ENCODE measurements around the gene HYAL3. TPM values are rescaled to one million over a fixed set of nuclear protein-coding genes. Genes with fewer than 3 reads are reported as not detected.
"Not testable (repeated sequence)": the region's sequence is repeated elsewhere in the genome, so short reads cannot be mapped to it uniquely, and the experiment has no call there.

The HYAL3 gene
- total RNA-seq, 2 experiments from 2014 or later: 13.0 to 14.3 TPM

DNA sequence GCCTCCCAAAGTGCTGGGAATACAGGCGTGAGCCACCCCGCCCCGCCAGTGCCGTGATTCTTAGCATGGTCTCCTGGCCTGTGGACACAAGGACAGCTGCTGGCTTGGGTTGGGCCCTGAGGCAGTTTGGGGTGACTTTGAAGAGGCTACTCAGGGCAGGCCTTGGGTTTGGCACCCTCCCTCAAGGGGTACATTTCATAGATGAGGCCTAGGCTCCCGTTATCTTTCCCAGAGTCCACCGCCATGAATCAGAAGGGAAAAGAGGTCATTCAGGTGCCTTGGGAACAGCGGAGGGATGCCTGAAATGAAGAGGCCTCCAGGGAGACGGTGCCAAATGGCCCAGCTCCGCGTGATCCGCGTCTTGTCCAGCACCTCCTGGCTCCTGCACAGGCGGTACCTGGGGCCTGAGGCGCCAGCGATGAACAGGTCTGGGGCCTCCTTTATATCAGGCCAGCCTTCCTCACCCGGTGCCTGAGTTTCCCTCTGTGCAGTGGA is 53.9 kb downstream of the HYAL3 start:
- CTCF ChIA-PET: interaction anchor here (1.2 to 6.3 kb wide), 4 partner anchors 15 to 83 kb away, joined by 4 to 78 read pairs (median 20); partner anchors contain the start of gene TUSC2
- ATAC-seq: no peak

DNA sequence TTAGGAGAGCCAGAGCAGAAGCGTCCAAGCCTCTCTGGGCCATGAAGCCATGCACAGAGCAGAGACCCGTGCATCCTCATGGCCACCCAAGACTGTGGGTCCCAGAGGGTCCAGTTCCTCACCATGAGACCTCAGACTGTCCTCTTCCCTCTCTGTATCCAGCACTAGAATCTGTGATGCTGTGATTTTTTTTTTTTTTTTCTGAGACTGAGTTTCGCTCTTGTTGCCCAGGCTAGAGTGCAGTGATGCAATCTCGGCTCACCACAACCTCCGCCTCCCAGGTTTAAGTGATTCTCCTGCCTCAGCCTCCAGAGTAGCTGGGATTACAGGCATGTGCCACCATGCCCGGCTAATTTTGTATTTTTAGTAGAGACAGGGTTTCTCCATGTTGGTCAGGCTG is 54.4 kb downstream of the HYAL3 start:
- H3K27me3 Mint-ChIP-seq; DNase-seq; H3K9me3 Mint-ChIP-seq (ENCODE audit: low read depth); ATAC-seq: not testable (repeated sequence)
- peaks cover 80% of the 10 kb centered on the region for H3K4me1 Mint-ChIP-seq
- CTCF ChIA-PET: interaction anchor here (1.0 to 6.3 kb wide), 4 partner anchors 9 to 27 kb away, joined by 3 to 78 read pairs (median 18); partner anchors contain the start of gene GNAI2
- H3K4me3 Mint-ChIP-seq: peak overlapping the region; percentile 68
- H3K36me3 Mint-ChIP-seq: peaks cover 28% of the 10 kb centered on the region
- peak overlapping the region; percentile 79 for H3K27ac Mint-ChIP-seq

More for the DNA sequence above, 53.9 kb downstream of the HYAL3 start:
- no peaks in the 10 kb centered on the region for H3K9me3 Mint-ChIP-seq (ENCODE audit: low read depth)
- H3K36me3 Mint-ChIP-seq: peaks cover 25% of the 10 kb centered on the region
- H3K4me1 Mint-ChIP-seq: peaks cover 80% of the 10 kb centered on the region
- H3K27me3 Mint-ChIP-seq: no peaks in the 10 kb centered on the region
- H3K4me3 Mint-ChIP-seq: peak overlapping the region; percentile 68
- no peak for DNase-seq
- peak overlapping the region; percentile 91 for H3K27ac Mint-ChIP-seq

DNA sequence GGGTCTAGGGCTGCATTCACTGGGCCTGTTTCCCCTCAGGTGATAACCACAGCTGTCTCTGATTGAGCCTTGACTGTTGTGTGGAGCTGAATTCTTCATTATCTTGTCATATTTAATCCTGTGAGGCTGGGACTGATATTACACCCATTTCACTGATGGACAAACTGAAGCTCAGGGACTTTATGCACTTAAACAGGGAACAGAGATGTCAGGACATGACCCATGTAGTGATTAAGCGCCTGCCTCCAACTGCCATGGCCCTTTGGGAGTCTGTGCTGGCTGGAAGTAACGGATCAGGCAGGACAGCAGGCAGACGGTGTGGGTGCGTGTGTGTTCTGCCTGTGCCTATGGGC is 55.7 kb downstream of the HYAL3 start:
- H3K9me3 Mint-ChIP-seq (ENCODE audit: low read depth): no peaks in the 10 kb centered on the region
- peaks cover 32% of the 10 kb centered on the region for H3K36me3 Mint-ChIP-seq
- no peaks in the 10 kb centered on the region for H3K27me3 Mint-ChIP-seq
- peak overlapping the region; percentile 69 for H3K4me3 Mint-ChIP-seq
- ATAC-seq: no peak
- peaks cover 86% of the 10 kb centered on the region for H3K4me1 Mint-ChIP-seq
- CTCF ChIA-PET: interaction anchor here (0.6 to 6.3 kb wide), 12 partner anchors 9 to 92 kb away, joined by 3 to 78 read pairs (median 4); no protein-coding TSS in a partner anchor
- no peak for DNase-seq
- H3K27ac Mint-ChIP-seq: peak overlapping the region; percentile 95

- DNase-seq (peak; percentile 65), ATAC-seq (no peak)
- Mint-ChIP-seq H3K27ac (peak overlapping the region; percentile 95), H3K27me3 (no peaks in the 10 kb centered on the region), H3K9me3 (ENCODE audit: low read depth) (no peaks in the 10 kb centered on the region), H3K4me3 (peak overlapping the region; percentile 69), H3K36me3 (peaks cover 34% of the 10 kb centered on the region), H3K4me1 (peaks cover 88% of the 10 kb centered on the region)
- CTCF ChIA-PET: interaction anchor here (0.5 to 6.3 kb wide), 15 partner anchors 9 to 81 kb away, joined by 3 to 78 read pairs (median 4); no protein-coding TSS in a partner anchor
Measured at GRCh38 chr3:50242851-50243542, 56.2 kb downstream of the HYAL3 start.

Other genes with a start within 250 kb of the HYAL3 start
- gene RBM5, start 210.5 kb downstream of the HYAL3 start, total RNA-seq: 100 to 1,000 TPM; 176 to 202 TPM
- gene SEMA3F, start 144.1 kb downstream of the HYAL3 start, total RNA-seq: under 1 TPM; 0.07 to 0.09 TPM
- gene GNAT1, start 107.8 kb downstream of the HYAL3 start, total RNA-seq: not detected
- not detected for gene SLC38A3, start 94.1 kb downstream of the HYAL3 start, total RNA-seq
- gene GNAI2, start 63.2 kb downstream of the HYAL3 start, total RNA-seq: 100 to 1,000 TPM; 450 to 509 TPM
- gene SEMA3B, start 30.3 kb downstream of the HYAL3 start, total RNA-seq: under 1 TPM; 0.16 to 0.70 TPM
- not detected for gene LSMEM2, start 20.3 kb downstream of the HYAL3 start, total RNA-seq
- 100 to 1,000 TPM in 1 of 2 experiments, 10 to 100 TPM in 1; 74.8 to 103 TPM for gene IFRD2, start 7.0 kb downstream of the HYAL3 start, total RNA-seq
- gene NAA80, start within 50 bp of the HYAL3 start, total RNA-seq: 10 to 100 TPM; 23.1 to 37.3 TPM
- gene HYAL1, start 4.2 kb upstream of the HYAL3 start, total RNA-seq: under 1 TPM; 0.14 to 0.15 TPM
- 1 to 10 TPM; 7.4 TPM for gene HYAL2, start 23.3 kb upstream of the HYAL3 start, total RNA-seq
- 10 to 100 TPM; 20.4 to 25.0 TPM for gene TUSC2, start 28.8 kb upstream of the HYAL3 start, total RNA-seq
- 100 to 1,000 TPM; 124 to 205 TPM for gene RASSF1, start 41.4 kb upstream of the HYAL3 start, total RNA-seq
- gene ZMYND10, start 46.3 kb upstream of the HYAL3 start, total RNA-seq: 1 to 10 TPM; 2.4 to 2.9 TPM
- 10 to 100 TPM; 45.3 to 49.7 TPM for gene NPRL2, start 51.4 kb upstream of the HYAL3 start, total RNA-seq
- gene CYB561D2, start 51.5 kb upstream of the HYAL3 start, total RNA-seq: 10 to 100 TPM; 35.1 to 37.7 TPM
- gene TMEM115, start 60.1 kb upstream of the HYAL3 start, total RNA-seq: 10 to 100 TPM; 19.8 to 23.0 TPM
- 1 to 10 TPM in 1 of 2 experiments, under 1 TPM in 1; 0.56 to 1.1 TPM for gene CACNA2D2, start 204.2 kb upstream of the HYAL3 start, total RNA-seq